Panc1 (cell line): ENCODE data around the gene FAM120B.

Experiments
- POLR2AphosphoS5 ChIP-seq: IDR thresholded peaks from 2 replicates; pipeline ENCODE4 v1.6.1; 2012; ENCODE audit warnings: mild to moderate bottlenecking, low read depth, low read length, moderate library complexity
- TF ChIP-seq, protein P1 (sequence below): fragments of 450-650 bp; IDR thresholded peaks from 2 replicates; pipeline ENCODE4 v1.5.1; 2017; ENCODE audit warnings: mild to moderate bottlenecking

DNA sequence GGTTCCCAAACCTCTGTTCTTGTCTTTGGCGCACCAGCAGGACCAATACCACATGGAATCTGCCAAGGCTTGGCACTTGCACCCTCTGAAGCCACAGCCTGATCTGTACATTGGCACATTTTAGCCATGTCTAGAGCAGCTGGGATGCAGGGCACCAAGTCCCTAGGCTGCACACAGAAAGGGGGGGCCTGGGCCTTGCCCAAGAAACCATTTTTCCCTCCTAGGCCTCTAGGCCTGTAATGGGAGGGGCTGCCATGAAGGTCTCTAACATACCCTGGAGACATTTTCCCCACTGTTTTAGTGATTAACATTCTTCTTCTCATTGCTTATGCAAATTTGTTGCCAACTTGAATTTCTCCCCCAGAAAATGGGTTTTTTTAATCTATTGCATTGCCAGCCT lies 5.4 kb upstream of the FAM120B start:
- no peak for TF ChIP-seq POLR2AphosphoS5
- TF ChIP-seq, protein P1, sequence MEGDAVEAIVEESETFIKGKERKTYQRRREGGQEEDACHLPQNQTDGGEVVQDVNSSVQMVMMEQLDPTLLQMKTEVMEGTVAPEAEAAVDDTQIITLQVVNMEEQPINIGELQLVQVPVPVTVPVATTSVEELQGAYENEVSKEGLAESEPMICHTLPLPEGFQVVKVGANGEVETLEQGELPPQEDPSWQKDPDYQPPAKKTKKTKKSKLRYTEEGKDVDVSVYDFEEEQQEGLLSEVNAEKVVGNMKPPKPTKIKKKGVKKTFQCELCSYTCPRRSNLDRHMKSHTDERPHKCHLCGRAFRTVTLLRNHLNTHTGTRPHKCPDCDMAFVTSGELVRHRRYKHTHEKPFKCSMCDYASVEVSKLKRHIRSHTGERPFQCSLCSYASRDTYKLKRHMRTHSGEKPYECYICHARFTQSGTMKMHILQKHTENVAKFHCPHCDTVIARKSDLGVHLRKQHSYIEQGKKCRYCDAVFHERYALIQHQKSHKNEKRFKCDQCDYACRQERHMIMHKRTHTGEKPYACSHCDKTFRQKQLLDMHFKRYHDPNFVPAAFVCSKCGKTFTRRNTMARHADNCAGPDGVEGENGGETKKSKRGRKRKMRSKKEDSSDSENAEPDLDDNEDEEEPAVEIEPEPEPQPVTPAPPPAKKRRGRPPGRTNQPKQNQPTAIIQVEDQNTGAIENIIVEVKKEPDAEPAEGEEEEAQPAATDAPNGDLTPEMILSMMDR, result no peak
